ENCODE measurements around the gene IL5. TPM values are rescaled to one million over a fixed set of nuclear protein-coding genes. Genes with fewer than 3 reads are reported as not detected.
"Not testable (repeated sequence)": the region's sequence is repeated elsewhere in the genome, so short reads cannot be mapped to it uniquely, and the experiment has no call there.

IL5 gene
- total RNA-seq, 4 donors from 2014 or later = not detected

DNA sequence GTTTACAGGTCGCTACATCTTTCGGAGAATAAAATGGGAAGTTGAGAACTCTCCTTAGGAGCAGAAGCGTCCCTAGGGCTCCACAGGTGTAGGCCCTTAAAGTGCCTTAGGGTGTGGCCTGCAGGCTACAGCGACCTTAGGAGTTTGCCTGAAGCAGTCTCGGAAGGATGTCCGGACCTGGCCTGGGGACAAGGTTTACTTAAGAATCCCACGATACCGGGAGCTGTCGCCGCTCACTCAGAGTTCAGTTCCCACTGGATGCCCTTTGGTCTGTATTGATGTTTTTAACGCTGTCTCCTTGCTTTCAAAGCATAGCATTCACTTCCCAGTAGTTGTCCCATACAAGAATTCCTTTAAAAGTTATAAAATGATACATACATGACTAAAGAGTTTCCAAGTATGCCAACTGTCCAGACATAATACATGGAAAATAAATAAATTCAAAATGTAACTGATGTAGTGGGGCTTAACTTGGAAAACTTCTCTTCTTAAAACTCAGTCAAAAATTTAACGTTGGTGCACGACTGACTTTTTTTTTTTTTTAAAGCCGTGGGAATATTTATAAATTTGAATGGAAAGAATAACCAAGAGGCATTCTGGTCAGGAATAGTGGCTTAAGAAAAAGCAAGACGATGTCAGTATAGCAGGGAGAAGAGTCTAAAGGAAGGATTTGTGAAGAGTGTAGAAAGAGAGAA, 14.3 kb upstream of the IL5 start:
- DNase-seq = no peak
- 2 to 6% methylated on average over 10 to 14 of the region's 15 CpGs for WGBS, 2 donors
- peak overlapping the region; percentile 49 to 85 (median 69) for H3K4me3 ChIP-seq
- intact Hi-C loops (cut with DNase I) = no loop called here
- TF ChIP-seq, protein P1, sequence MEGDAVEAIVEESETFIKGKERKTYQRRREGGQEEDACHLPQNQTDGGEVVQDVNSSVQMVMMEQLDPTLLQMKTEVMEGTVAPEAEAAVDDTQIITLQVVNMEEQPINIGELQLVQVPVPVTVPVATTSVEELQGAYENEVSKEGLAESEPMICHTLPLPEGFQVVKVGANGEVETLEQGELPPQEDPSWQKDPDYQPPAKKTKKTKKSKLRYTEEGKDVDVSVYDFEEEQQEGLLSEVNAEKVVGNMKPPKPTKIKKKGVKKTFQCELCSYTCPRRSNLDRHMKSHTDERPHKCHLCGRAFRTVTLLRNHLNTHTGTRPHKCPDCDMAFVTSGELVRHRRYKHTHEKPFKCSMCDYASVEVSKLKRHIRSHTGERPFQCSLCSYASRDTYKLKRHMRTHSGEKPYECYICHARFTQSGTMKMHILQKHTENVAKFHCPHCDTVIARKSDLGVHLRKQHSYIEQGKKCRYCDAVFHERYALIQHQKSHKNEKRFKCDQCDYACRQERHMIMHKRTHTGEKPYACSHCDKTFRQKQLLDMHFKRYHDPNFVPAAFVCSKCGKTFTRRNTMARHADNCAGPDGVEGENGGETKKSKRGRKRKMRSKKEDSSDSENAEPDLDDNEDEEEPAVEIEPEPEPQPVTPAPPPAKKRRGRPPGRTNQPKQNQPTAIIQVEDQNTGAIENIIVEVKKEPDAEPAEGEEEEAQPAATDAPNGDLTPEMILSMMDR (IDR thresholded peaks at IDR 0.05) = no peak
- TF ChIP-seq POLR2A (IDR thresholded peaks at IDR 0.05) = no peak
- no peaks in the 10 kb centered on the region for H3K9me3 ChIP-seq
- H3K36me3 ChIP-seq = peaks cover 0 to 29% (median 0%) of the 10 kb centered on the region in 3 donors
- peaks cover 0 to 22% (median 12%) of the 10 kb centered on the region in 3 donors for H3K4me1 ChIP-seq
- H3K27me3 ChIP-seq = no peaks in the 10 kb centered on the region
- peak overlapping the region; percentile 80 to 93 (median 86) for H3K27ac ChIP-seq

DNA sequence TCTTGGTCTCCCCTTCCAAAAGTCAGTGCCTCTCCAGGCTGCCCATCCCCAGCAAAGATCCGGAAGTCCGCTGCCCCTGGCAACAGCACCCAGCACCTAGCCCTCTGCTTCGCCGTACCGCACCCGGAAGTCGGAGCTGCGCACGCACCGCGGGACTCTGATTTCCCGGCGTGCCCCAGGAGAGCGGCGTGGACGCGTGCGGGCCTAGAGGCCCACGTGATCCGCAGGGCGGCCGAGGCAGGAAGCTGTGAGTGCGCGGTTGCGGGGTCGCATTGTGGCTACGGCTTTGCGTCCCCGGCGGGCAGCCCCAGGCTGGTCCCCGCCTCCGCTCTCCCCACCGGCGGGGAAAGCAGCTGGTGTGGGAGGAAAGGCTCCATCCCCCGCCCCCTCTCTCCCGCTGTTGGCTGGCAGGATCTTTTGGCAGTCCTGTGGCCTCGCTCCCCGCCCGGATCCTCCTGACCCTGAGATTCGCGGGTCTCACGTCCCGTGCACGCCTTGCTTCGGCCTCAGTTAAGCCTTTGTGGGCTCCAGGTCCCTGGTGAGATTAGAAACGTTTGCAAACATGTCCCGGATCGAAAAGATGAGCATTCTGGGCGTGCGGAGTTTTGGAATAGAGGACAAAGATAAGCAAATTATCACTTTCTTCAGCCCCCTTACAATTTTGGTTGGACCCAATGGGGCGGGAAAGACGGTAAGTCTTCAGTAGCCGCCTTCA, 13.6 kb upstream of the IL5 start, which contains the start of gene RAD50:
RAD50 (plus strand) TSS at position 215 of the 715 bp plus-strand sequence; CDS start at position 563, 348 bp downstream.
- intact Hi-C loops (cut with DNase I) = no loop called here
- peaks cover 0 to 23% (median 0%) of the 10 kb centered on the region in 3 donors for H3K36me3 ChIP-seq
- WGBS, 2 donors = 0 to 1% methylated on average over 4 to 12 of the region's 53 CpGs
- H3K27me3 ChIP-seq = no peaks in the 10 kb centered on the region
- H3K4me3 ChIP-seq = peak within 1 kb of the TSS; percentile 49 to 85 (median 69)
- DNase-seq = peak; percentile 52
- H3K27ac ChIP-seq = peak within 1 kb of the TSS; percentile 80 to 93 (median 86)
- no peaks in the 10 kb centered on the region for H3K9me3 ChIP-seq
- H3K4me1 ChIP-seq = peaks cover 0 to 22% (median 12%) of the 10 kb centered on the region in 3 donors
- TF ChIP-seq POLR2A (IDR thresholded peaks at IDR 0.05) = peak in 2 of 4 donors; percentile 84 to 85
- TF ChIP-seq, protein P1 (IDR thresholded peaks at IDR 0.05) = peak in 1 of 6 experiments; percentile 27

DNA sequence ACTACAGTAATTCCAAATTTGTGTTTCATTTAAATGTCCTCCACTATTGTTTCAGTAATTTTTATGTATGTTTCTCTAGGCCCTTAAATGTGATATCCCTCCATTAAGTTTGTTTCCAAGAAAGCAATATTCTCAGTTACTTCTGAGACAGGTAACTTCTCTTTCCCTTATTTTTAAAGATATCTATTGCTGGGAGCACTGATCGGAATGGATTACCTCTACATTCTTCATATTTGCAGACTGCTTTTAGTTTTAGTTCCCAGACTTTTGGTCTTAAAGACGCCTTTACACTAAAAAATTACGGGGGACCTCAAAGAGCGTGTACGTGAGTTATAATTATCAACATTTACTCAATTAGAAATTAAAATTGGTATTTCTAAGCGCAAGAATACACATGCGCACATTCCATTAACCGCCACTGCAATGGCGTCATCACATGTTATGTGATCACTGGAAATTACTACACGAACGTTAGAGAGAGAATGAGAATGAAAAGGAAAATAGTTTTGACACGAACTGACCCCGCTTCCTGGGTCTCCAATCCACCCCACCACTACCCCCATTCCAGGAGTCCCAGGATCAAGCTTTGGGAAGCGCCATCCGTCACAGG, 12.9 kb upstream of the IL5 start:
- DNase-seq = no peak
- Histone ChIP-seq H3K27me3 (no peaks in the 10 kb centered on the region), H3K4me3 (peak overlapping the region; percentile 49 to 85 (median 69)), H3K27ac (peak overlapping the region; percentile 80 to 93 (median 86)), H3K36me3 (peaks cover 0 to 16% (median 0%) of the 10 kb centered on the region in 3 donors), H3K4me1 (peaks cover 0 to 22% (median 12%) of the 10 kb centered on the region in 3 donors), H3K9me3 (no peaks in the 10 kb centered on the region)
- intact Hi-C loops (cut with DNase I) = no loop called here
- TF ChIP-seq, protein P1 (IDR thresholded peaks at IDR 0.05) = no peak
- no peak for TF ChIP-seq POLR2A (IDR thresholded peaks at IDR 0.05)
- WGBS, 2 donors = 47 to 57% methylated on average over 12 to 14 of the region's 15 CpGs

DNA sequence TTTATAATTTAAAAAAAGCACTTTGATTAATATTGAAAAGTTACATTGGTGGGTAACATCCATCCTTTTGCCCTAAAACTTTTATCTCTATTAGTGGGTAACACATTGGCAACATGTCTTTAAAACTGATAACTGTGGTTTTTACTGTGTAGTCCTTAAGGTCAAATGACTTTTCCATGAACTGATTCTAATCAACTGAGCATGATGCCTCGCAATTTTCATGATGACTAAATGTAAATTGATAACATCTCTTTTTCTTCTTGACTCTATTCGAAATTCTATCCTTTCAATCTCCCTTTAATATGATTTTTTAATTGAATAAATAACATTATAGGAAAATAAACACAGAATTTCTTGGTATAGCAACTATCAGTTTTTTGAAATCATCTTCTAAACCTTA, 6.3 kb upstream of the IL5 start:
- Histone ChIP-seq H3K27ac (no peak overlapping the region), H3K9me3 (no peaks in the 10 kb centered on the region), H3K36me3 (no peaks in the 10 kb centered on the region), H3K4me1 (no peaks in the 10 kb centered on the region), H3K27me3 (no peaks in the 10 kb centered on the region), H3K4me3 (no peak overlapping the region)
- 69% methylated on average over 2 of the region's 2 CpGs for WGBS, 2 donors
- intact Hi-C loops (cut with DNase I) = no loop called here
- no peak for TF ChIP-seq POLR2A (IDR thresholded peaks at IDR 0.05)
- TF ChIP-seq, protein P1 (IDR thresholded peaks at IDR 0.05) = no peak
- DNase-seq = no peak

DNA sequence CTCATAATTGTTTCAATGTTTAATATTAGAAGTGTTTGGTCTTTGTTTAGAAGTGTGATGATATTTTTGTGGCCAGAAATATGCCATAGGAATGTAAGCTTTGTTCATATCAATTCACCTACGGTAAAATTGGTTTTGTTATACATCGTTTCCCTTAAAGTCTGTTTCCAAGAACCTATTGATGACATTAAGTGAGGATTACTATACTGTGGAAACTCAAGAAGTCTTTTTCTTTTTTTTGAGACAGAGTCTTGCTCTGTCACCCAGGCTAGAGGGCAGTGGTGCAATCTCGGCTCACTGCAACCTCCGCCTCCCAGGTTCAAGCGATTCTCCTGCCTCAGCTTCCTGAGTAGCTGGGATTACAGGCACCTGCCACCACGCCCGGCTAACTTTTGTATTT, 5.5 kb upstream of the IL5 start:
- H3K27ac ChIP-seq; intact Hi-C loops (cut with DNase I); H3K36me3 ChIP-seq; DNase-seq; H3K27me3 ChIP-seq; H3K9me3 ChIP-seq; H3K4me3 ChIP-seq; H3K4me1 ChIP-seq: not testable (repeated sequence)
- 91 to 95% methylated on average over 6 to 7 of the region's 7 CpGs for WGBS, 2 donors
